Stimulated activated CD8-positive, alpha-beta memory T cell treated with anti-CD3 and anti-CD28 coated beads, Interleukin-2, amount 100 ng/mL, for 48 hours (primary cell): ENCODE measurements around the gene CRACR2A.

Experiments used
- DNase-seq, 2 donors: peaks; one replicate each; pipeline ENCODE4 v3.0.0-alpha.2; 2020; ENCODE audit warnings: low read depth in 2 of 2

CRACR2A gene

GRCh38 chr12:3565985-3566384 is 186.9 kb downstream of the CRACR2A start:
- no peak for DNase-seq
